ENCODE results near the gene ATG16L2.

Gene ATG16L2

DNA sequence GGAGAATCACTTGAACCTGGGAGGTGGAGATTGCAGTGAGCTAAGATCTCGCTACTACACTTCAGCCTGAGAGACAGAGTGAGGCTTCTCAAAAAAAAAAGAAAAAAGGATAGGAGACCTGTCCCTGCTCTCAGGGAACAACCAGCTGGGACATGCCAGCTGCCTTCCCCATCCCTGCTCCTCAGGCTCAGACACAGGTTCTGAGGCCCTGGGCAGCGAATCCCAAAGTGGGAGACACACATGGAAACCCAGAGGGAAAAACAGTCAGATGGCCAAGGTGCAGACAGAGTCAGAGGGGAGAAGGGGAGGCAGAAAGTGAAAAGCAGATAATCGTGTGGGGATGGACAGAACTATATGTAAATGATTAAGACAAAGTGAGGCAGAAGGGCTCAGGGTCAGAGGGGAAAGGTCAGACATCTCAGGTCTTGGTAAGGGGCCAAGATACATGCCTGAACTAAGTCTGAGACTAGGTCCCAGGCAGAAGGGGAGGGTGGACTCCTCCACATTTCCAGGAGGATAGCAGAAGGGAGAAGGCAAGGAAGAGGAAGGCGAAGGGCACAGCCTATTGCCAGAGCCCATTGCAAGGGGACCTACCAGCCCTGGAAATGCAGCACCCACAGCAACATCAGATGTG is 34.6 kb upstream of the ATG16L2 start:
- H3K18ac ChIP-seq (ENCODE audit: low read depth in 1 of 2, low read length in 2 of 2) = no peak overlapping the region
- no peak for DNase-seq

DNA sequence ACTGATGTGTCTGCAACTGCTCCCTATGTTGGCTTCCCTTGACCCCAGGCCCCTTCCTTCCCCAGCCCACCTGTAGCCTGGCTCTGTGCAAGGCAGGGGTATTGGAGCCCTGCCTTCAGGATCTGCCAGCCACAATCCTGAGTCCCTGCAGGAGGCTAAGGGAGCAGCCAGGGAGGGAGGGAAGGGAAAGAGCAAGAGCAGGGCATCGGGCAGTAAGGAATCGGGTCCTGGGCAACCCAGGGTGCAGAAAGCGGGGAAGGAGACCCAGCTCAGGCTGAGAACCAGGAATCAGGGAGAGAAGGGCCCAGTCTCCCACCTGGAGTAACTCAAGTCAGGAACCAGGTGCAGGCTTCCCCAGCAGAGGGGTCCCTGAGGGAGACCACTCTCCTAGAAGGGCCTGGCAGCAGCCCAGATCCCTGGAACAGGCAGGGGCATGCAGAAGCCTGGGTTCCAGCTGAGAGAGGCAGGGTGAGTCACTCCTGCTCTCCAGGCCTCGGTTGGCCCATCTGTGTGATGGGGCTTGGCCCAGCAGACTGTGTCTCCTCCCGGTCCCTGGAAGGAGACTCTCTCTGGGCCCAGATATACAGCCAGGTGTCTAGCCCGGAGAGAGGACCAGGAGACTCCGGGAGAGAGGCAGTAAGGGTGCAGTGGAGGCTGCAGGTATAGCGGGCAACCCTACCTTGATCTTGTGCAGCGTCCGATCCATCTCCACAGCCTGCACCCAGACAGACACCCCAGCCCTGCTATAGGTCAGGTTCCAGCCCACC is 33.7 kb upstream of the ATG16L2 start:
- H2BK12ac ChIP-seq (ENCODE audit: low read length in 2 of 2) = no peak overlapping the region

More for the DNA sequence above, 34.6 kb upstream of the ATG16L2 start:
- H3K27me3 ChIP-seq (ENCODE audit: control insufficient read depth in 1 of 2, insufficient read depth in 1 of 2, low read length in 2 of 2) = peaks cover 1 to 13% of the 10 kb centered on the region in 2 experiments
- no peak overlapping the region for H3K9ac ChIP-seq (ENCODE audit: low read length)
- no peak overlapping the region for H3K4me2 ChIP-seq (ENCODE audit: low read length, poor library complexity, severe bottlenecking)
- no peak overlapping the region for H3K14ac ChIP-seq (ENCODE audit: low read length in 2 of 2)
- H3K36me3 ChIP-seq (ENCODE audit: control insufficient read depth in 1 of 2, insufficient read depth in 2 of 2, low read depth in 1 of 2, low read length in 2 of 2) = peaks cover 0 to 13% of the 10 kb centered on the region in 2 experiments
- H3K9me3 ChIP-seq (ENCODE audit: control insufficient read depth, low read length) = no peaks in the 10 kb centered on the region
- no peak overlapping the region for H3K4ac ChIP-seq (ENCODE audit: low read depth in 1 of 2, low read length in 2 of 2)
- no peak overlapping the region for H4K8ac ChIP-seq (ENCODE audit: low read length)
- H3K79me1 ChIP-seq (replicated peaks; ENCODE audit: low read length, poor library complexity, severe bottlenecking) = no peaks in the 10 kb centered on the region
- H2BK5ac ChIP-seq (ENCODE audit: low read depth, low read length, poor library complexity, severe bottlenecking) = no peak overlapping the region
- no peak overlapping the region for H3K27ac ChIP-seq (ENCODE audit: low read length, poor library complexity, severe bottlenecking)
- H2BK15ac ChIP-seq (ENCODE audit: low read depth, poor library complexity, severe bottlenecking) = no peak overlapping the region
- no peak overlapping the region for H3K4me3 ChIP-seq (ENCODE audit: insufficient read depth in 1 of 2, low read depth in 1 of 2, low read length in 2 of 2)
- H2BK120ac ChIP-seq (ENCODE audit: low read depth, low read length) = no peak overlapping the region
- no peak overlapping the region for H2AK5ac ChIP-seq (ENCODE audit: low read length, severe bottlenecking)
- no peak overlapping the region for H4K91ac ChIP-seq (ENCODE audit: low read length)
- H3K23ac ChIP-seq (ENCODE audit: low read length in 2 of 2) = peak overlapping the region in 1 of 2 experiments; percentile 0
- H3K4me1 ChIP-seq (ENCODE audit: control insufficient read depth, insufficient read depth, low read depth, low read length) = peaks cover 49% of the 10 kb centered on the region
- no peak overlapping the region for H2BK12ac ChIP-seq (ENCODE audit: low read length in 2 of 2)
- no peak overlapping the region for H2AFZ ChIP-seq (ENCODE audit: low read depth, low read length)
- 86% methylated on average over 4 of the region's 4 CpGs for WGBS

DNA sequence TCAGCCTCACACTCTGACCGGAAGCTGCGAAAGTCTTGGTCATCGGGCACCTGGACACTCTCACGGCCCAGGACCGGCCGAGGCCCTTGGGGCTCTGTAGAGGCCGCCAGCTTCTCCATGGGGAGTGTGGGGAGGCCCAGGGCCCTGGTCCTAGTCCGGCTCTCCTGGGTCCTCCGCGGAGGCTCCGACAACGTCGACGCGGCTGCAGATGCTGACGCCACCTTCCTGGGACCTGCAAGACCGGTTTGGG is 33.2 kb upstream of the ATG16L2 start:
- WGBS = 25% methylated on average over 17 of the region's 17 CpGs
- Histone ChIP-seq H2BK120ac (ENCODE audit: low read depth, low read length) (no peak overlapping the region), H3K4me3 (ENCODE audit: insufficient read depth in 1 of 2, low read depth in 1 of 2, low read length in 2 of 2) (peak overlapping the region; percentile 64 to 70), H4K91ac (ENCODE audit: low read length) (no peak overlapping the region), H2BK5ac (ENCODE audit: low read depth, low read length, poor library complexity, severe bottlenecking) (no peak overlapping the region), H3K27me3 (ENCODE audit: control insufficient read depth in 1 of 2, insufficient read depth in 1 of 2, low read length in 2 of 2) (peaks cover 4 to 13% of the 10 kb centered on the region in 2 experiments), H3K18ac (ENCODE audit: low read depth in 1 of 2, low read length in 2 of 2) (peak overlapping the region in 1 of 2 experiments; percentile 3), H2AFZ (ENCODE audit: low read depth, low read length) (no peak overlapping the region), H3K4ac (ENCODE audit: low read depth in 1 of 2, low read length in 2 of 2) (peak overlapping the region in 1 of 2 experiments; percentile 8), H3K79me1 (replicated peaks; ENCODE audit: low read length, poor library complexity, severe bottlenecking) (no peaks in the 10 kb centered on the region), H4K8ac (ENCODE audit: low read length) (peak overlapping the region; percentile 19), H3K4me2 (ENCODE audit: low read length, poor library complexity, severe bottlenecking) (peak overlapping the region; percentile 70), H3K14ac (ENCODE audit: low read length in 2 of 2) (no peak overlapping the region), H3K4me1 (ENCODE audit: control insufficient read depth, insufficient read depth, low read depth, low read length) (peaks cover 42% of the 10 kb centered on the region), H2AK5ac (ENCODE audit: low read length, severe bottlenecking) (no peak overlapping the region), H2BK12ac (ENCODE audit: low read length in 2 of 2) (no peak overlapping the region), H2BK15ac (ENCODE audit: low read depth, poor library complexity, severe bottlenecking) (peak overlapping the region; percentile 71), H3K27ac (ENCODE audit: low read length, poor library complexity, severe bottlenecking) (no peak overlapping the region), H3K23ac (ENCODE audit: low read length in 2 of 2) (no peak overlapping the region), H3K9me3 (ENCODE audit: control insufficient read depth, low read length) (no peaks in the 10 kb centered on the region), H3K36me3 (ENCODE audit: control insufficient read depth in 1 of 2, insufficient read depth in 2 of 2, low read depth in 1 of 2, low read length in 2 of 2) (peaks cover 0 to 14% of the 10 kb centered on the region in 2 experiments), H3K9ac (ENCODE audit: low read length) (peak overlapping the region; percentile 48)
- DNase-seq = no peak

More for the DNA sequence above, 33.7 kb upstream of the ATG16L2 start:
- H3K4me3 ChIP-seq (ENCODE audit: insufficient read depth in 1 of 2, low read depth in 1 of 2, low read length in 2 of 2) = peak overlapping the region in 1 of 2 experiments; percentile 70
- H2BK15ac ChIP-seq (ENCODE audit: low read depth, poor library complexity, severe bottlenecking) = no peak overlapping the region
- H2AK5ac ChIP-seq (ENCODE audit: low read length, severe bottlenecking) = no peak overlapping the region
- no peak overlapping the region for H2BK5ac ChIP-seq (ENCODE audit: low read depth, low read length, poor library complexity, severe bottlenecking)
- H3K18ac ChIP-seq (ENCODE audit: low read depth in 1 of 2, low read length in 2 of 2) = peak overlapping the region in 1 of 2 experiments; percentile 3
- no peaks in the 10 kb centered on the region for H3K9me3 ChIP-seq (ENCODE audit: control insufficient read depth, low read length)
- H3K27me3 ChIP-seq (ENCODE audit: control insufficient read depth in 1 of 2, insufficient read depth in 1 of 2, low read length in 2 of 2) = peaks cover 4 to 13% of the 10 kb centered on the region in 2 experiments
- no peak overlapping the region for H3K4ac ChIP-seq (ENCODE audit: low read depth in 1 of 2, low read length in 2 of 2)
- no peak overlapping the region for H3K27ac ChIP-seq (ENCODE audit: low read length, poor library complexity, severe bottlenecking)
- peak overlapping the region; percentile 48 for H3K9ac ChIP-seq (ENCODE audit: low read length)
- 94% methylated on average over 8 of the region's 10 CpGs for WGBS
- peak overlapping the region; percentile 70 for H3K4me2 ChIP-seq (ENCODE audit: low read length, poor library complexity, severe bottlenecking)
- H4K91ac ChIP-seq (ENCODE audit: low read length) = no peak overlapping the region
- H3K4me1 ChIP-seq (ENCODE audit: control insufficient read depth, insufficient read depth, low read depth, low read length) = peaks cover 42% of the 10 kb centered on the region
- H3K14ac ChIP-seq (ENCODE audit: low read length in 2 of 2) = no peak overlapping the region
- no peak overlapping the region for H3K23ac ChIP-seq (ENCODE audit: low read length in 2 of 2)
- peaks cover 0 to 14% of the 10 kb centered on the region in 2 experiments for H3K36me3 ChIP-seq (ENCODE audit: control insufficient read depth in 1 of 2, insufficient read depth in 2 of 2, low read depth in 1 of 2, low read length in 2 of 2)
- H2AFZ ChIP-seq (ENCODE audit: low read depth, low read length) = no peak overlapping the region
- H2BK120ac ChIP-seq (ENCODE audit: low read depth, low read length) = no peak overlapping the region
- DNase-seq = no peak
- H3K79me1 ChIP-seq (replicated peaks; ENCODE audit: low read length, poor library complexity, severe bottlenecking) = no peaks in the 10 kb centered on the region
- H4K8ac ChIP-seq (ENCODE audit: low read length) = no peak overlapping the region

DNA sequence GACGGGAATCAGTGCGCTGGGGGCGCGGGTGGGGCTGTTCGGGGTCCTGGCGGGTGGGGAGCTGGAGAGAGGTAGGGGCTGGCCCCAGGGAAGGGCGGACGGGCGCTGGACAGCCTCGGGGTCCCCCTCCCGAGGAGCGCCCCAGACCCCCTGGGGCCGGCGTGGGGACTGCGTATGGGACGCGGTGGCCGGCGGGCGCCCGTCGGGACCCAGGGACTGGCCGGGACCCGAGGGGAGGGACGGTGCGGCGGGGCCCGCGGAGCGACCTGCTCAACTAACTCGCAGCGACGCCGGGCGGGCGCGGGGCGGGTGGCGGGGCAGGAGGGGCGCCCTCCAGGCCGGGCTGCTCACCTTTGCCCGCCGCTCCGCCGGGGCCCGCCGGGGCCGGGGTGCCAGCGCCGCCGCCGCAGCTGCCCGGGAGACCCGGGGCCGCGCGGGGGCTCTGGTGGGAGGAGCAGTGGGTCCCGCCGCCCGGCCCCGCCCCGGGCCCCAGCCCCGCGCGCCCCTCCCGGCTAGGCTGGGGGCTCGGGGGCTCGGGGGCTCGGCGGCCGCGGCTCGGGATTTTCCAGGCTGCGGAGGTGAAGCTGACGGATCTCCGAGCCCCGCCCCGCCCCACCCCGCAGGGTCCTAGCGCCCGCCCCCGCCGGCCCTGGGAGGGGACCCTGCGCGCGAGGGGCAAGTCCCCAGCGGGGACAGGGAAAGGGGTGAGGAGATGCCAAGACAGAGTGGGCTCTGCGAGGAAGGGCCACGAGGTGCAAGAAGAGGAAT is 32.7 kb upstream of the ATG16L2 start:
- H2BK12ac ChIP-seq (ENCODE audit: low read length in 2 of 2) = no peak overlapping the region
- no peak overlapping the region for H3K14ac ChIP-seq (ENCODE audit: low read length in 2 of 2)
- peak overlapping the region; percentile 19 for H4K8ac ChIP-seq (ENCODE audit: low read length)
- no peaks in the 10 kb centered on the region for H3K79me1 ChIP-seq (replicated peaks; ENCODE audit: low read length, poor library complexity, severe bottlenecking)
- H3K23ac ChIP-seq (ENCODE audit: low read length in 2 of 2) = no peak overlapping the region
- no peak overlapping the region for H2AK5ac ChIP-seq (ENCODE audit: low read length, severe bottlenecking)
- H3K18ac ChIP-seq (ENCODE audit: low read depth in 1 of 2, low read length in 2 of 2) = peak overlapping the region in 1 of 2 experiments; percentile 3
- peak overlapping the region; percentile 12 for H2BK120ac ChIP-seq (ENCODE audit: low read depth, low read length)
- H3K9me3 ChIP-seq (ENCODE audit: control insufficient read depth, low read length) = no peaks in the 10 kb centered on the region
- peak overlapping the region; percentile 70 for H3K4me2 ChIP-seq (ENCODE audit: low read length, poor library complexity, severe bottlenecking)
- peaks cover 42% of the 10 kb centered on the region for H3K4me1 ChIP-seq (ENCODE audit: control insufficient read depth, insufficient read depth, low read depth, low read length)
- peaks cover 4 to 13% of the 10 kb centered on the region in 2 experiments for H3K27me3 ChIP-seq (ENCODE audit: control insufficient read depth in 1 of 2, insufficient read depth in 1 of 2, low read length in 2 of 2)
- H3K27ac ChIP-seq (ENCODE audit: low read length, poor library complexity, severe bottlenecking) = no peak overlapping the region
- peak; percentile 29 for DNase-seq
- H3K9ac ChIP-seq (ENCODE audit: low read length) = peak overlapping the region; percentile 48
- no peak overlapping the region for H2BK5ac ChIP-seq (ENCODE audit: low read depth, low read length, poor library complexity, severe bottlenecking)
- H2AFZ ChIP-seq (ENCODE audit: low read depth, low read length) = peak overlapping the region; percentile 56
- no peak overlapping the region for H4K91ac ChIP-seq (ENCODE audit: low read length)
- H3K4me3 ChIP-seq (ENCODE audit: insufficient read depth in 1 of 2, low read depth in 1 of 2, low read length in 2 of 2) = peak overlapping the region; percentile 64 to 70
- H3K4ac ChIP-seq (ENCODE audit: low read depth in 1 of 2, low read length in 2 of 2) = peak overlapping the region in 1 of 2 experiments; percentile 8
- 5% methylated on average over 27 of the region's 89 CpGs for WGBS
- peak overlapping the region; percentile 71 for H2BK15ac ChIP-seq (ENCODE audit: low read depth, poor library complexity, severe bottlenecking)
- H3K36me3 ChIP-seq (ENCODE audit: control insufficient read depth in 1 of 2, insufficient read depth in 2 of 2, low read depth in 1 of 2, low read length in 2 of 2) = peaks cover 0 to 14% of the 10 kb centered on the region in 2 experiments

All from mesenchymal stem cell (in vitro differentiated cells and primary cell).